GM18867 (cell line): ENCODE results near the gene GPBP1L1.

Experiments
- ATAC-seq: cut with Tn5 transposase; IDR thresholded peaks from one replicate; pipeline ENCODE4 v1.9.1; 2021; ENCODE audit warnings: mild to moderate bottlenecking, moderate library complexity; ENCODE audit not compliant: unreplicated experiment

GPBP1L1 gene

DNA sequence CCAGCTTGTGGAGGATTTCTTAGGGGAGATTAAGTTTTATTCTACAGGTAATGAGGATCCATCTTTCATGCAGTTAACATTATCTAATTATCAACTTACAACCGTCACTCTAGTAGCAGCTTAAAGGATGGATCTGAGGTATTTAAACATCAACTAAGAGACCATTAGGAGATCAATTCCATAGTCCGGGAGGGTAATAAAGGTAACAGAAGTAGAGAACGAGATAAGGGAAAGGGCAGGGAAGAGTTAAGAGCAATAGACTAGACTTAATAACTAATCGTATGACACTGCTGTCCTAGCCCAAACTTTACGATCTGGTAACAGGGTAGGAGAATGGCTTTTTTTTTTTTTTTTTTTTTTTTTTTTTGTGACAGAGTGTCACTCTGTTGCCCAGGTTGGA is 43.0 kb downstream of the GPBP1L1 start:
- ATAC-seq = no peak

DNA sequence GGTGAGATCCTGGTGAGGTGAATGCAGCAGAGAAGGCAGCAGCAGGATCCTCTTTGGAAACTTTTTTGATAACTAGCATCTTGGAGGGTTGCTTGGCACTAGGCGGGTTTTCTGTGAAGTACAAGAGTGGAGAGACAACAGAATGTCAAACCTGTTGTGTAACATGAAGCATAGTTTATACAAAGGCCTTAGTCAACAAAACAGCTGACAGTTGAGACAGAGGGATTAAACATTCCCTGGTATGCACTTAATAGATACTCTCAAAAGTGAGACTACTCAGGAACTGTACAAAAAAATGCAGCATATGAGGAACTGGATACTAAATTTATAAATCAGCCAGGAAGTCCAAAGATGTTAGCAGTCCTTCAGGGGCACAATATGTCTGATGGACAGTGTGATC is 46.0 kb downstream of the GPBP1L1 start:
- no peak for ATAC-seq

- ATAC-seq = no peak
Measured at GRCh38 chr1:45635211-45635610, 51.1 kb downstream of the GPBP1L1 start.

DNA sequence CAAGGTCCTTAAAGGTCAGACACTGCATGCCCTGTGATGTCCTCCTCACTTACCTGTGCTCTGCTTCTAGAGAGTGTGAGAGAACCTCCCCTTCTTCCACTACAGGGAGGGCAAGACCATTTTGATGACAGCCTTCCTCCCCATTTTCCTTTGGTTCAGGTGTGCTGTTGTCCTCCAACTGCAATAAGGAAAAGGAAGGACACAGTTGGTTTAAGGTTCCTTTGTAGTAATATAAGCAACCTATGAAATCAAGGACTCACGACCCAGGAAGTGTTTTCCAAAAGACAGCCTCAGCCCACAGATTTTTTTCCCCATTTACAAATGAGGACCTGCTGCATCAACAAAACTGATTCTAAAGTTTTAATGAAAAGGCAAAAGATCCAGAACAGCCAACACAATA is 55.9 kb downstream of the GPBP1L1 start:
- ATAC-seq = no peak

GRCh38 chr1:45629035-45629434 is 57.3 kb downstream of the GPBP1L1 start:
- no peak for ATAC-seq

DNA sequence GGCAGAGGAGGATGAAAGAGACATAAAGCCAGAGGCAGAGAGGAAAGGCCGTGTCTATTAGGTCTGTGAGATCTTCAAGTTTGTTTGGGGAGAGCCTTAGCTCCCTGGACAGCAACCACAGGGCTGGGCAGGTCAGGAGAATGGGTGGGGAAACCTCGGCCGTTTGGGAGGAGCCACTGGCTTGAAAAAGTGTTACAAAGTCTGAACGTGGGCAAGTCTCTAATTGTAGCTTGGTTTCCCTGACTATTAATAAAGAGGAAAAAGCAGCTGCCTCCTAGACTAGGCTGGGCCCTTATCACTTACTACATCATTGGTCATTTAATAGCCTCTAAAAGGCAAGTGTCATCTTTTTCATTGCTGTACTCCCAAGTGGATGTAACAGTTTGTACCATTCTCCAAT is 62.4 kb downstream of the GPBP1L1 start, which contains the start of gene CCDC17:
Gene CCDC17, minus strand, starts transcription at position 83 of the 400 bp plus-strand sequence. CDS start 145 bp downstream, outside the sequence.
- no peak for ATAC-seq

DNA sequence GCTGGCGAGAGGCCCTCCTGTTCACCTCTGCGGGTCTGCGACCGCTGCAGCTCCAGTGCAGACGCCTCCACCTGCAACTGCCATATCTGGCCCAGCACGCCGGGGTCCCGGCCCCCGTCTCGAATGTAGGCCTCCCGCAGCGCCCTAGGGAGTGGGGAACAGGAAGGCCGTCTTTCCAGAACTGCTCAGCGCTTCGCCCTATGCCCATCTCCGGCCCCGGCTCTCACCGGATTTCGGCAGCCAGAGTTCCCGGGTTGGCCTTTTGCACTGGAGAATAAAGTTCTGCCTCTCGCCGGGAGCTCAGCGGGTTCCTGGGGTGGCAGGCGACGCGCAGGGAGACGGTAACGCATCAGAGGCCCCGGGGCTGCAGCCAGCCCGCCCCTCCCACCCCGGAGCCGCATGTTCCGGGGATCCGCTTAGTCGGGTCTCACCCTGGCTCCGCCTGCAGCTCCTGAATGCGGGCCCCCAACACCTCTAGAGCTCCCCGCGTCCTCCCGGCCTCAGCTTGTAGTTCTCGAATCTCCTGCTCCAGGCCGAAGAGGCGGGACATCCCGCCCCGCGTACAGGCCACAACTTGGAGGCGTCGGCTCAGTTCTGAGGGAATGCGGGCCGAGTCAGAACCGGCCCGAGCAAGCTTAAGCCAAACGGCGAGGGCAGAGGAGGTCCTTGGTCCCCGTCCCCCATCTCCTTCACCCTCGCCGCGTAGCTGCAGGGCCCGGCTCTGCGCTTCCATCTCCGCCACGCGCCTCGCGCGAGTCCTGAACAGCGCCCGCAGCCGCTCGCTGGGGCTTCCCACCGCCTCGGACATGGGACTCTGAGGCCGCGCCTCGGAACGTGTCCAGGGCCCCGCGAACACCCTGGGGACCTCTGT is 63.6 kb downstream of the GPBP1L1 start:
- ATAC-seq = no peak

DNA sequence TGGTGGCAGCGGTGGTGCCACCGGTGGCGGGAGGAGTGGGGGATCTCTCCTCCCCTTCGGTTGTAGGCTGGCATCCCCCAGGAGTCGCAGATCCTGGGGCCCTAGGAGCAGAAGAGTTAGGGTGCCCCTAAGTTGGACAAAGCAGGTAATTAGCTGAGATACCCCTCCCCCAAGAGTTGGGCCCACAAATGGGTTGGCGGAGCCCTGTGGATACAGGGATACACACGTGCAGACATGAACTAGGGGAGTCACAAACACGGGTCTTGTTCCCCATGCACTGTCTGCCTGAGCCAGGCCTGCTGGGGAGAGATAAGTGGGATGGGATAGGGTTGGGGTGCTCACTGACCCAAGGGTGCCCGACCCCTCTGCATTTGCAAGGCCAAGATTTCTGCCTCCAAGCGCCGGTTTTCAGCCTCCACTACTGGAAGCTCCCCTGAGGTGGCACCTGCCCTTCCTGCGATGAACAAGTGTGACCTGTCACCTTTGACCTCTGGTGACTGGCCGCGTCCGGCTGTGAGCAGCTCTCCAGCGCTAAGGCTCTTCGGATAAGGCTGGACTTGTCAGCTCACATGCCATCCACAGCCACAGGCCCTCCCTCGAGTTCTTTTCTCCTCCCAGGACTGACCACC is 64.3 kb downstream of the GPBP1L1 start:
- ATAC-seq = no peak

DNA sequence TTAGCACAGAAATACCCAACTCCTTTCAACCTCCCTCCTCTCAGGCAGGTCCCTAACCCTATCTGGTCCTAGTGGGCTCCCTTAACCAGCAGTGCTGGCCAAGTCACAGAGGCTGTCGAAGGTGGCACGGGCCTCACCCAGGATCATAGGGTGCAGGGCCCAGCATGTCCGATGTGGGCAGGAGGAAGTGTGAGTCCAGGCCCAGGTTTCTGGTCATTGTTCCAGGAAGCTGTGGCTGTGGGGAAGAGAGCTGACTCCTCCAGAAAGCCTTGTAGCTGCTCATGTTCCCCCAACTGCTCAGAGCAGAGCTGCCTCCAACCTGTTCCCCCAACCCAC is 64.9 kb downstream of the GPBP1L1 start:
- no peak for ATAC-seq

DNA sequence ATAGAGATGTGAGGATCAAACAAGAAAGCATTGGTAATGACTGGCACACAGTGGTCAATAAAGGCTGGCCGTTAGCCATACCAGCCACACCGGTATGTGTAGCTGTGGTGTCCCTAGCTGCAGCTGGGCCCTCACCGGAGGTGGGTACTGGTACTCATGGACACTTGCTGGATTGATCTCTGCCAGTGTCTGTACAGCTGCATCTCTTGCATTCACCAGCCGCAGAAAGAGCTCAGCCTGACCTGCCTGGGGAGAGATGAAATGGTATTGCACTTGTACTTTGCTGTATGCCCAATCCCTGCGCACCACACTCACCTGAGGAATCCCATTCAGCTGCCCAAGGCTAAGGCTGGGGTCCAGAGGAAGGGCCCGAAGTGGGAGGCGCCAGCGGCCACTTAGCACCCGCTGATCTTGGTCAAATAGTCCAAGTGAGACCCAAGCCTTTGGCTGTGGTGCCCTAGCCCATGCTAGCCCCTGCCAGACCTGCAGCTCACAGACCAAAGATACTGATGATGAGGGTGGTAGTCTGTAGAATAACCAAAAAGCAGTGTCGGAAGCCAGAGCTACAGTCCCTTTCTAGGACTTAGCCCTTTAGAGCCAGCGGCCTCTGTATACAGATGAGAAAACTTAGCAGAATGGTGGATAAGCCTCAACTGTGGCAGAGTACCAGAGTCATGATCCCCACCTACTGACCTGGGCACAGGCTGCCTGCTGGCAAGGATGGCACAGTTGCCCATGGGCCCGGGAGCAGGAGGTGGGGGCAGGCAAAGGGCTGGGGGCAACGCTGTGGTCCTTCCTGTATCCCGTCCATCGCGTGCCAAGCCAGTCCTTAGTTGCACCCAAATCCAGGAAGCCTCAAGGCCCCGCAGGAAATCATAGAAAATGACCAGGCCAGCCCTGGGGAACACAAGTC is 65.5 kb downstream of the GPBP1L1 start:
- ATAC-seq = no peak

GRCh38 chr1:45619149-45619921 is 67.0 kb downstream of the GPBP1L1 start:
- ATAC-seq = no peak

DNA sequence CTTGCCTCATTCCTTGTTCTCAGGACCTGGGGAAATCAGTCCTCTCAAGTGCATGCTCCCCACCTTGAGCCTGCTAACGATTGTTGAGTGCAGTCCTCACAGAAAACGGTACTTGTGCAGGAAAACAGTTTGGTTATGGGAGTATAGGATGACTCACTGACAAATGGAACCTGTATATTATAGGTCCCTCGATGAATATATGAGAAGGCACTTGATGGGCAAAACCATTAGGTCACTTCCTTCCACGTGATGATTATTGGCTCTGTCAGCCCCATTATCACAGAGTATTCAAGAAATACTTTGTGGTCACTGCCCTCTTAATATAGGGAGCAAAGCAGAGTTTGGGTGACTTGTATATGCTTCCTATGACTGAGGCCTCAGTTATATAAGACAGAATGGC is 68.7 kb downstream of the GPBP1L1 start:
- no peak for ATAC-seq

DNA sequence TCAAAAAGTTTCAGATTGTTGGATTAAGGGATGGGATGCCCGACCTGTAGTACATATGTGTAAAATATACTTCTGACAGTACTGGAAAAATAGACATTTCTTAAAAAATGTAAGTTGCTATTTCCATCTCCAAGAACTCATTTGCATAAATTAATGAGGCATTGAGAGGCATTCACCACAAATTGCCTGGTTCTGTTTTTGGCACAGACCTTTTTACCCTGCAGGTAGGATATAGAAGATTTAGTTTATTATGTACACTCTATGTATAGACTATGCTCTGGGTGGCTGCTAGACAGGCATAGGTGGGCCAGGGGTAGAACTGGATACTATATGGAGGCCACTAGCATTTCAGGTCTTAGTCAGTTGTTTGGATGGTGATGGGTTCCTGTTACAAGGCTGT is 70.4 kb downstream of the GPBP1L1 start:
- ATAC-seq = no peak

- no peak for ATAC-seq
Measured at GRCh38 chr1:45612941-45613579, 73.3 kb downstream of the GPBP1L1 start.

GRCh38 chr1:45610589-45611226 is 75.6 kb downstream of the GPBP1L1 start:
- ATAC-seq = no peak

GRCh38 chr1:45608175-45609156 is 77.9 kb downstream of the GPBP1L1 start:
- no peak for ATAC-seq

DNA sequence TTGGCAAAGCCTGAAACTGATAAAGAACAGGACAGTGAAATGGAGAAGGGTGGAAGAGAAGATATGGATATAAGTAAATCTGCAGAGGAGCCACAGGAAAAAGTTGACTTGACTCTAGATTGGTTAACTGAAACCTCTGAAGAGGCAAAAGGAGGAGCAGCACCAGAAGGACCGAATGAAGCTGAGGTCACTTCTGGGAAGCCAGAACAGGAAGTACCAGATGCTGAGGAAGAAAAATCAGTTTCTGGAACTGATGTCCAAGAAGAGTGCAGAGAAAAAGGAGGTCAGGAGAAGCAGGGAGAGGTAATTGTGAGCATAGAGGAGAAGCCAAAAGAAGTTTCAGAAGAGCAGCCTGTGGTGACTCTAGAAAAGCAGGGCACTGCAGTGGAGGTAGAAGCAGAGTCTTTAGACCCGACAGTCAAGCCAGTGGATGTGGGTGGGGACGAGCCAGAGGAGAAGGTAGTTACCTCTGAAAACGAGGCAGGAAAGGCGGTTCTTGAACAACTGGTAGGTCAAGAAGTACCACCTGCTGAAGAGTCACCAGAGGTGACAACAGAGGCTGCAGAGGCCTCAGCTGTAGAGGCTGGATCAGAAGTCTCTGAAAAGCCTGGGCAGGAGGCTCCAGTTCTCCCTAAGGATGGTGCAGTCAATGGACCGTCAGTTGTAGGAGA is 78.8 kb downstream of the GPBP1L1 start:
- ATAC-seq = no peak

- ATAC-seq = no peak
Measured at GRCh38 chr1:45604239-45604638, 82.1 kb downstream of the GPBP1L1 start.
